ENCODE results near the gene POLD4. TPM values are rescaled to one million over a fixed set of nuclear protein-coding genes. Genes with fewer than 3 reads are reported as not detected.

Gene POLD4
- total RNA-seq, 2 experiments from 2014 or later, result 52.7 to 53.7 TPM

GRCh38 chr11:67354075-67355022, 1.0 kb upstream of the POLD4 start:
- ChIA-PET POLR2A (interaction anchor here (0.6 kb wide), 1 partner anchor 273 kb away, joined by 3 read pairs; no protein-coding TSS in a partner anchor), CTCF (interaction anchor here (0.7 to 30.3 kb wide), 8 partner anchors 9 to 166 kb away, joined by 3 to 841 read pairs (median 4); partner anchors contain the start of genes CLCF1, PPP1CA, RAD9A and TBC1D10C)
- Mint-ChIP-seq H3K27ac (peak overlapping the region; percentile 99), H3K4me1 (peaks cover 36% of the 10 kb centered on the region), H3K4me3 (peak overlapping the region; percentile 89), H3K27me3 (peaks cover 12% of the 10 kb centered on the region), H3K9me3 (no peaks in the 10 kb centered on the region), H3K36me3 (ENCODE audit: low read depth) (peaks cover 8% of the 10 kb centered on the region)
- no peak for DNase-seq

DNA sequence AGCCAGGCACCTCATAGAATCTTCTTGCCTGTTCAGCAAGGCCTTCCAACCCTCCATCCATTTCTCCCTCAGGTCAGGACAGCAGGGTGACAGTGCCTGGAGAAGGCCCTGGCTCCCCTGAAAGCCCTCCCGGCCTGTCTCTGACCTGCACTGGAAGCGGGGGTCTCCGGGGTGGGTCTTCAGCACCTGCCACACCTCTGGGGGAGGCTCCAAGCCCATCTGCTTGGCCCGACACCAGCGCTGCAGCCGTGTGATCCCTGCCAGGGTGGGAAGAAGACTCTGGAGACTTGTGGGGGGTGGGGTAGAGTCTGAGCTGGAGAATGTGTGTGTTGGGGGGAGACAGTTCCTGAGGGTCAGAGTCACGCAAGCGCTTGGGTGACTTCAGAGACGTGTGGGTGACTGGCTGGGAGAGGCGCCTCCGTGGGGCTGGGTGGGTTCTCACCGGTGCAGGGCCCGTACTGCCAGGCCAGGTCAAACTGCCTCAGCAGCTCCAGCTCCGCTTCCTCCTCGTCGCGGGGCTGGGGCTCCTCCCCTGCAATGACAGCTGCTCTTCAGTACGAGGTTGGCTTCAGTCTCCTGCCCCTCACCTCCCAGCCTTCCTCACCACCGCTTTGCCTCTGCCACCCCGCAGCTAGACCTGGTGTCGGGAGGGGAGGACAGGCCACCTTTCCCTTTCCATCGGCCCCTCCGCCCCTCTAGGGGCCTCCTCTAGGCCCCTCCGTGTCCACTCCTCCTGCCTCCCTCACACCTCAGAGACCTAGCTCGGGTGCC, 615 bp downstream of the POLD4 start:
- peak; percentile 73 for DNase-seq
- Mint-ChIP-seq H3K27ac (peak overlapping the region; percentile 99), H3K9me3 (no peaks in the 10 kb centered on the region), H3K4me1 (peaks cover 36% of the 10 kb centered on the region), H3K4me3 (peak overlapping the region; percentile 89), H3K27me3 (peaks cover under 1% of the 10 kb centered on the region), H3K36me3 (ENCODE audit: low read depth) (peaks cover 8% of the 10 kb centered on the region)
- CTCF ChIA-PET, result interaction anchor here (0.7 to 30.3 kb wide), 10 partner anchors 11 to 120 kb away, joined by 3 to 841 read pairs (median 4); partner anchors contain the start of genes CLCF1, PPP1CA, RAD9A and TBC1D10C
- POLR2A ChIA-PET, result interaction anchor here (0.7 to 1.1 kb wide), 3 partner anchors 34 to 85 kb away, joined by 4 to 5 read pairs (median 4); no protein-coding TSS in a partner anchor

DNA sequence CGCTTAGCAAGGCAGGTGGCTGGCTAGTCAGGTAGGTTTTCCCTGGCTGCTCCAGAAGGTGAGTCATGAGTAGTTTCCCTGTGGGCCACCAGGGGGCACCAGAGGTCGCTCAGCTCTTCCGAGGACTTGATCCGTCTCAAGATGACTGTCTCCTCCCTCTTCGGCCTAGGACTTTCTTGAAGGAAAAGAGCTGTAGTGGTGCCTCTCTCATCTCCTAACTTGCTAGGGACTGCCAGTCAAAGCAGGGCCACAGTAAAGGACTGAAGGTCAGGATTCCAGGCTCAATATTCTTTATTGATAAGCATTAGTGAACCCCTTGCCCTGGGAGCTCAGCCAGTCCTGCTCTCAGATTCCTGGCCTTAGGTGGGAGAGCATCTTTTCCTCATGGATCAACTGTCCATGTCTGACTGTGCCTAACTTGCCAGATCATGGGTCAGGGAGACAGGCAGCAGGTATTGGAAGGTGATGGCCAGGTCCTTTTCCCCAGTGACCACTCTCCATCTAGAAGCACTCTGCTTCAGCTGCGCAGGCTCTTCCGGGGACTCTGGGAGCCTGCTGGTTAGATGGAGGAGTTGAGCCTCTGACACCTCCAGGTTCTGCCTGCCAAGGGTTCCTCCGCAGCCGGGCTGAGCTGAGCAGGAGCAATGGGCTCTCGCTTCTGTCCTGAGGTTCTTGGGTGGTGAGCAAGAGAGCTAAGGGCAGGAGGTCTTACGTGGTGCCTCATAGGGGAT, 1.9 kb downstream of the POLD4 start:
- ChIA-PET POLR2A (no interaction called here), CTCF (interaction anchor here (0.5 to 30.3 kb wide), 31 partner anchors 10 to 609 kb away, joined by 3 to 841 read pairs (median 4); partner anchors contain the start of genes CLCF1, PPP1CA, RAD9A and SSH3)
- Mint-ChIP-seq H3K27ac (peak overlapping the region; percentile 84), H3K27me3 (no peaks in the 10 kb centered on the region), H3K4me3 (peak overlapping the region; percentile 55), H3K4me1 (peaks cover 34% of the 10 kb centered on the region), H3K36me3 (ENCODE audit: low read depth) (peaks cover 8% of the 10 kb centered on the region), H3K9me3 (no peaks in the 10 kb centered on the region)
- DNase-seq, result peak; percentile 64

GRCh38 chr11:67349928-67350465, 3.3 kb downstream of the POLD4 start:
- peaks cover 47% of the 10 kb centered on the region for H3K4me1 Mint-ChIP-seq

GRCh38 chr11:67349457-67349856, 3.9 kb downstream of the POLD4 start:
- no peak overlapping the region for H3K27ac Mint-ChIP-seq
- POLR2A ChIA-PET, result no interaction called here
- H3K9me3 Mint-ChIP-seq, result no peaks in the 10 kb centered on the region
- DNase-seq, result no peak
- H3K27me3 Mint-ChIP-seq, result no peaks in the 10 kb centered on the region
- H3K4me3 Mint-ChIP-seq, result no peak overlapping the region
- peaks cover 47% of the 10 kb centered on the region for H3K4me1 Mint-ChIP-seq
- CTCF ChIA-PET, result interaction anchor here (0.9 to 30.3 kb wide), 7 partner anchors 9 to 137 kb away, joined by 3 to 841 read pairs (median 3); partner anchors contain the start of genes CLCF1, PPP1CA, RAD9A and TBC1D10C
- peaks cover 8% of the 10 kb centered on the region for H3K36me3 Mint-ChIP-seq (ENCODE audit: low read depth)

More at GRCh38 chr11:67349928-67350465, 3.3 kb downstream of the POLD4 start:
- H3K27me3 Mint-ChIP-seq, result no peaks in the 10 kb centered on the region
- ChIA-PET POLR2A (no interaction called here), CTCF (interaction anchor here (0.9 to 30.3 kb wide), 9 partner anchors 13 to 136 kb away, joined by 3 to 841 read pairs (median 11); partner anchors contain the start of genes CLCF1, PPP1CA, RAD9A and TBC1D10C)
- H3K36me3 Mint-ChIP-seq (ENCODE audit: low read depth), result peaks cover 8% of the 10 kb centered on the region
- no peak for DNase-seq
- H3K9me3 Mint-ChIP-seq, result no peaks in the 10 kb centered on the region
- H3K27ac Mint-ChIP-seq, result no peak overlapping the region
- no peak overlapping the region for H3K4me3 Mint-ChIP-seq

DNA sequence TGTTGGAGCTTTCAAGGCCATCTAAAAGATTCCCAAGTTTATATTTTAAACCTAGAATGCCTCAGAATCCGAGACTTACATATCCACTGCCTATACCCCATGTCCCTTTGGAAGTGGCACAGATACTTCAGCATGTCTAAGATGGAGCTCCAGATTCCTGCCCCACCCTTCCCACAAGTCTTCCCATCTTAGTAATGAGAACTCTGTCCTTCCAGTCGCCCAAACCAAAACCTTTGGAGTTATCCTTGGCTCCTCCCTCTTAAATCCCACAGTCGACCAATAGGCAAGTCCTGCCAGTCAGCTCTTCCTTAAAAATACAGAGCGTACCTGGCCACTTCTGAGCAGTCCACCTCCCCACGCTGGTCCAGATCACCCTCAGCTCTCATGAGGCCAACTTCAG, 4.3 kb downstream of the POLD4 start:
- Mint-ChIP-seq H3K9me3 (no peaks in the 10 kb centered on the region), H3K4me1 (peaks cover 46% of the 10 kb centered on the region), H3K27ac (no peak overlapping the region), H3K36me3 (ENCODE audit: low read depth) (peaks cover 8% of the 10 kb centered on the region), H3K27me3 (no peaks in the 10 kb centered on the region), H3K4me3 (no peak overlapping the region)
- ChIA-PET POLR2A (no interaction called here), CTCF (interaction anchor here (0.5 to 30.3 kb wide), 8 partner anchors 9 to 422 kb away, joined by 3 to 841 read pairs (median 4); partner anchors contain the start of genes CLCF1, PPP1CA, RAD9A and TBC1D10C)
- no peak for DNase-seq

- Mint-ChIP-seq H3K9me3 (no peaks in the 10 kb centered on the region), H3K36me3 (ENCODE audit: low read depth) (peaks cover 8% of the 10 kb centered on the region), H3K4me1 (peaks cover 43% of the 10 kb centered on the region), H3K27me3 (no peaks in the 10 kb centered on the region), H3K4me3 (no peak overlapping the region), H3K27ac (no peak overlapping the region)
- POLR2A ChIA-PET, result no interaction called here
- CTCF ChIA-PET, result interaction anchor here (0.9 to 30.3 kb wide), 7 partner anchors 8 to 86 kb away, joined by 3 to 841 read pairs (median 7); partner anchors contain the start of genes CLCF1, PPP1CA, RAD9A and TBC1D10C
- DNase-seq, result no peak
Observed at GRCh38 chr11:67347964-67348749, 5.2 kb downstream of the POLD4 start.

GRCh38 chr11:67345920-67346819, 7.2 kb downstream of the POLD4 start:
- Mint-ChIP-seq H3K4me1 (peaks cover 34% of the 10 kb centered on the region), H3K9me3 (peaks cover 5% of the 10 kb centered on the region), H3K36me3 (ENCODE audit: low read depth) (peaks cover 2% of the 10 kb centered on the region), H3K27ac (peak overlapping the region; percentile 37), H3K4me3 (no peak overlapping the region), H3K27me3 (no peaks in the 10 kb centered on the region)
- CTCF ChIA-PET, result interaction anchor here (0.5 to 4.7 kb wide), 31 partner anchors 9 to 1439 kb away, joined by 3 to 31 read pairs (median 3); partner anchors contain the start of genes CLCF1, PPP1CA and SSH3
- POLR2A ChIA-PET, result interaction anchor here (0.9 kb wide), 1 partner anchor 25 kb away, joined by 3 read pairs; no protein-coding TSS in a partner anchor
- DNase-seq, result peak; percentile 36

- Mint-ChIP-seq H3K4me1 (peaks cover 31% of the 10 kb centered on the region), H3K27ac (peak overlapping the region; percentile 37), H3K4me3 (no peak overlapping the region), H3K9me3 (peaks cover 5% of the 10 kb centered on the region), H3K36me3 (ENCODE audit: low read depth) (no peaks in the 10 kb centered on the region), H3K27me3 (no peaks in the 10 kb centered on the region)
- DNase-seq, result no peak
- POLR2A ChIA-PET, result interaction anchor here (0.9 to 1.0 kb wide), 2 partner anchors 26 to 56 kb away, joined by 3 to 7 read pairs; no protein-coding TSS in a partner anchor
- CTCF ChIA-PET, result interaction anchor here (0.5 to 4.7 kb wide), 28 partner anchors 9 to 284 kb away, joined by 3 to 31 read pairs (median 4); partner anchors contain the start of genes CLCF1, NUDT8, PPP1CA and SSH3
Observed at GRCh38 chr11:67345247-67345919, 8.0 kb downstream of the POLD4 start.
